ENCODE measurements around the gene DAB2IP. TPM values are rescaled to one million over a fixed set of nuclear protein-coding genes. Genes with fewer than 3 reads are reported as not detected.

DAB2IP gene
- total and polyA plus RNA-seq, 5 donors: 25.5 to 55.0 (median 42.1) TPM

DNA sequence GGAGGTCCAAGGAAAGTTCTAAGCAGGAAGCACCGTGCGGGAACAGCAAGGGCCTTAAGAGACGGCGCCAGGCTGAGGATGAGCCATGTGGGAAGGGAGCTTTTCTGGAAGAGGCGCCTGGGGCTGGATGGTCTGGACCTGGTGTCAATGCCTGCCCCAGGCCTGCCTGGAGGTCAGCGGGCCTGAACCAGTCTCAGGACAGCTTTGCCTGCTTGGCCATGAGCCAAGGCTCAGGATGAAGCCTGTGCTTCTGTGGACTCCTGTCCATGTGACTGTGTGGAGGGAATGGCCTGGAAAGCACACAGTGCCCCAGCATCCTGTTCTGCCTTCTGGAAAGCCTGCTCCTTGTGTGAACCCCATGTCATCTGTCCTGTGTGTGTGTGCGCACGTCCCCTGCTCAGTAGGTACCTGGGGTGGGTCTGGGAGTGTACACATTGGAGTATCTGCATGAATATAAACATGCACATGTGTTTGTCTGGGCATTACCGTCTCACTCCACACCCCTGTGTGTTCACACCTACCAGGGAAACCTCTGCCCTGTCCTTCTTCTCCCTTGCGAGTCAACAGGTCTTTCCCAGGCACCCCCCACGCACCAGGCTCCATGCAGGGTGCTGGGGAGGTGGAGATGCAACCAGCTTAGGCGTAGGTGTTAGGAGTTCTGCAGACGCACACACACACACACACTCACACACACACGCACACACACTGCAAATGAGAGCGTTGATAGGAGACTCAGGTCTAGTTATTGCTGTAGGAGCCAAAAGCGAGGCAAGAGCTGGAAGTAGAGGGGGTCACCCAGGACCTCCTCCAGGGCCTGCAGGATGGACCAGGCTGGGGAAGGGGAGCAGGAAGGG lies 24.8 kb downstream of the DAB2IP start:
- Histone ChIP-seq H3K27me3 (ENCODE audit: control insufficient read depth, insufficient read depth) (no peaks in the 10 kb centered on the region), H3K4me3 (ENCODE audit: low read length) (no peak overlapping the region), H3K27ac (ENCODE audit: low read length) (no peak overlapping the region), H3K9me3 (ENCODE audit: control insufficient read depth, low read length) (no peaks in the 10 kb centered on the region), H3K4me1 (ENCODE audit: control insufficient read depth, insufficient read depth, low read length) (peaks cover 21% of the 10 kb centered on the region)
- ATAC-seq (peak; percentile 29 to 36), DNase-seq (peak in 1 of 3 donors; percentile 75)
- 70% methylated on average over 16 of the region's 16 CpGs for WGBS
- intact Hi-C loops (cut with DNase I): no loop called here

DNA sequence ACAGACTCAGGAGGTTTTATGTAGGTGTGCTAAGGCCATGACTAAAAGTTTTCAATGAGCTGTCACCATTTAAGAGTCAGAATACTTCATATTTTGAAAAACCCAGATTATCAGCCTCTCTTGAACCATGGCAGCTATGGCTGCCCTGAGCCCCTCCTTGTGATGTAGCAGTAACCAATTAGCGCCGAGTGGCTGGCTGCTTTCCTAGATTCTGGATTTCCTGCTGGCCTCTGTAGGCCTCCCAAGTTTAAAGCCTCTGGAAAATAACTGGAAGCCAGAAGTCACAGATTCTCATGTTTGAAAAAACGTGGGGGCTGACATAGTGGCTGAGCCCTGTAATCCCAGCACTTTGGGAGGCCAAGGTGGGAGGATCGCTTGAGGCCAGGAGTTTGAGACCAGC lies 25.5 kb downstream of the DAB2IP start:
- 43% methylated on average over 4 of the region's 4 CpGs for WGBS
- Histone ChIP-seq H3K27me3 (ENCODE audit: control insufficient read depth, insufficient read depth) (no peaks in the 10 kb centered on the region), H3K9me3 (ENCODE audit: control insufficient read depth, low read length) (no peaks in the 10 kb centered on the region), H3K4me3 (ENCODE audit: low read length) (no peak overlapping the region), H3K4me1 (ENCODE audit: control insufficient read depth, insufficient read depth, low read length) (peaks cover 21% of the 10 kb centered on the region), H3K27ac (ENCODE audit: low read length) (no peak overlapping the region)
- intact Hi-C loops (cut with DNase I): no loop called here
- DNase-seq (peak in 1 of 3 donors; percentile 77), ATAC-seq (peak; percentile 35 to 44)

DNA sequence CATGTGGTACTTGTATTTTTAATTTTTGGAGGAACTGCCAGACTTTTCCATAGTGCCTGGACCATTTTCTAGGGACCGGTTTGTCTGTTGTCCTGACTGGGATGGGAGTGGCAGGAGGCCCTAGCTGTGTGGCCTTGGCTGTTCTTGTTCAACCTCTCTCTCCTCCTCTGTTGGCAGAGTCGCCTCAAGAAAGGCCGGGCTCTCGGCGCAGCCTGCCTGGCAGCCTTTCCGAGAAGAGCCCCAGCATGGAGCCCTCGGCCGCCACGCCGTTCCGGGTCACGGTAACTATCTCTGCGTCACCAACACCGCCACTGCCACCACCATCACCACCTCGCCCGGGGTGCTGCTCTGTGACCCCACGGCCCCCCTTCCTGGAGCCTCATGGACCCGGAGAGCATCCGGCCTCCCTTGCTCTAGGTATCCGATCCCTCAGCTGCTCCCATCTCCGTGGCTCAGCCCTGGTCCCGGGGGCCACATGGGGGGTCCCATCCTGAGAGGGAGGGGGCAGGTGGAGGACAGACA lies 27.1 kb downstream of the DAB2IP start:
- no peaks in the 10 kb centered on the region for H3K9me3 ChIP-seq (ENCODE audit: control insufficient read depth, low read length)
- no peak for DNase-seq
- no peak for ATAC-seq
- H3K4me1 ChIP-seq (ENCODE audit: control insufficient read depth, insufficient read depth, low read length): peaks cover 13% of the 10 kb centered on the region
- H3K27ac ChIP-seq (ENCODE audit: low read length): no peak overlapping the region
- H3K27me3 ChIP-seq (ENCODE audit: control insufficient read depth, insufficient read depth): no peaks in the 10 kb centered on the region
- WGBS: 95% methylated on average over 22 of the region's 22 CpGs
- no peak overlapping the region for H3K4me3 ChIP-seq (ENCODE audit: low read length)
- intact Hi-C loops (cut with DNase I): no loop called here

DNA sequence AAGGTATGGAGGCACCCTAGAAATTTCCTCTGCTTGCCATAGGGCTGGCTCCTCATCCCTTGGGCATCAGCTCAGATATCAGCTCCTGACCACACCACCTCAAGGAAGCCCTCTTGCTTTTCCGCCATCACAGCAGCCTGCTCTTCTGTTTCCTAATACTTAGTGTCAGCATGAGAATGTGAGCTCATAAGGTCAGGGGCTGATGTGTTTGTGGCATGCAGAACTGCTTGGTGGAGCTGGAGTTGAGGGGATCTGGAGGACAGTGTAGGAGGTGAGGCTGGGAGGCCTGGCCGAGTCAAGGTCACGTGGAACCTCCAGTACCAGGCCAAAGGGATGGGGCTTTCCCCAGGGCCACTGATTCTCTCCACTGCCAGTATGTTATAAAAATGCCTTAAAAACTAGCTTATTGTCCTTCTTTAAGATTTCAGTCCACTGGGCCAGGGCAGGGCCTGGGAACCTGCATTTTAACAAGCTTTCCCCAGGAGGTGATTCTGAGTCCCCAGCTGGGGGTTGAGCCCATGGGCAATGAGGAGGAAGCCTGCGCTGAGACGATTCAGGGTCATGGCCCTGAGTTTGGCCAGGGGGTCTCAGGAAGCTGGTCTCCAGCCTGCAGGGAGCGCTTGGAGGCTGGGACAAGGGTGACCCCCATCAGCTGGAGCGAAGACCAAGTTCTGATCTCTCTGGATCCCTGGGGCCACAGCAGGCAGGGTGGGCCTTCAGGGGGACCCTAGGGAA lies 28.6 kb downstream of the DAB2IP start:
- intact Hi-C loops (cut with DNase I): loop anchor here in 3 of 4 donors (5.0 to 10.0 kb wide), 4 partner anchors 43 to 315 kb away; no protein-coding TSS in a partner anchor
- 92% methylated on average over 7 of the region's 7 CpGs for WGBS
- DNase-seq (no peak), ATAC-seq (no peak)
- Histone ChIP-seq H3K4me1 (ENCODE audit: control insufficient read depth, insufficient read depth, low read length) (peaks cover 12% of the 10 kb centered on the region), H3K4me3 (ENCODE audit: low read length) (no peak overlapping the region), H3K9me3 (ENCODE audit: control insufficient read depth, low read length) (no peaks in the 10 kb centered on the region), H3K27ac (ENCODE audit: low read length) (no peak overlapping the region), H3K27me3 (ENCODE audit: control insufficient read depth, insufficient read depth) (no peaks in the 10 kb centered on the region)

DNA sequence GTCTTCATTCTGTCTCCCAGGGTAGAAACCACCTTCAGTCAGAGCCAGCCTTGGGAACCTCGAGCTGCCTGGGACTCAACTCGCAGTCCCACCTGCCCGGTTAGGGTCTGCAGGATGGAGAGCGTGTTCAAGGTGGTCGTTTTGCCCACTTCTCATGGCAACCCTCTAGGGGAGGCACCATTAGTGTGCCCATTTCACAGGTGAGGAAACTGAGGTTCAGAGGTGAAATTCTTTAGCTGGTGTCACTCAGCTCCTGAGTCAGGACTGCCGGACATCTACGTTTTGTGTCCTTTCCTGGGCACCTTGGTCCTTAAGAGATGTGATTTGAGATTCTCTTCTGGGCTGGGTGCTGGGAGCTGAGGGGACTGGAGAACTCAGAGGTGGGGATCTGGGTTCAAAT lies 30.0 kb downstream of the DAB2IP start:
- no peaks in the 10 kb centered on the region for H3K4me1 ChIP-seq (ENCODE audit: control insufficient read depth, insufficient read depth, low read length)
- no peaks in the 10 kb centered on the region for H3K9me3 ChIP-seq (ENCODE audit: control insufficient read depth, low read length)
- ATAC-seq (no peak), DNase-seq (no peak)
- no peak overlapping the region for H3K27ac ChIP-seq (ENCODE audit: low read length)
- H3K27me3 ChIP-seq (ENCODE audit: control insufficient read depth, insufficient read depth): no peaks in the 10 kb centered on the region
- intact Hi-C loops (cut with DNase I): loop anchor here in 3 of 4 donors (5.0 to 10.0 kb wide), 4 partner anchors 44 to 313 kb away; no protein-coding TSS in a partner anchor
- WGBS: 93% methylated on average over 7 of the region's 7 CpGs
- no peak overlapping the region for H3K4me3 ChIP-seq (ENCODE audit: low read length)

DNA sequence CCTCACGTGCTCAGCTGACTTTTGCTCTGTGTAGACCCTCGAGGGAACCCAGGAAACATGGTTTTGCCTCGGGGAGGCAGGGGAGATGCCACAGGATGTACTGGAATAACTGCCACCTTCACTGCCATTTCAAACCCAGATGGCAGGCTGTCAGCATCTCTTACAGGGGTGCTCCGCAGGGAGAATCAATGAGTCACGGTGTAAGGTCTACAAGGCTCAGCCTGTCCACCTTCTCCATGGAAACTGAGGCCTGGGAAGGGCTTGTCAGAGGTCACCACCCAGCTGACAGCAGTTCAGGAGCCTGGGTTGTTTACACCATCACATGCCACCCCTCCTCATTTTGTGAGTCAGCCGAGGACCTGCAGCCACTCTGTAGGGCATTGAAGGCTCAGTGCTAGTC lies 30.8 kb downstream of the DAB2IP start:
- H3K4me3 ChIP-seq (ENCODE audit: low read length): no peak overlapping the region
- no peak overlapping the region for H3K27ac ChIP-seq (ENCODE audit: low read length)
- no peaks in the 10 kb centered on the region for H3K9me3 ChIP-seq (ENCODE audit: control insufficient read depth, low read length)
- no peaks in the 10 kb centered on the region for H3K4me1 ChIP-seq (ENCODE audit: control insufficient read depth, insufficient read depth, low read length)
- no peak for ATAC-seq
- H3K27me3 ChIP-seq (ENCODE audit: control insufficient read depth, insufficient read depth): no peaks in the 10 kb centered on the region
- DNase-seq: no peak
- WGBS: 64% methylated on average over 6 of the region's 6 CpGs
- intact Hi-C loops (cut with DNase I): loop anchor here in 3 of 4 donors (5.0 to 10.0 kb wide), 4 partner anchors 45 to 313 kb away; no protein-coding TSS in a partner anchor

DNA sequence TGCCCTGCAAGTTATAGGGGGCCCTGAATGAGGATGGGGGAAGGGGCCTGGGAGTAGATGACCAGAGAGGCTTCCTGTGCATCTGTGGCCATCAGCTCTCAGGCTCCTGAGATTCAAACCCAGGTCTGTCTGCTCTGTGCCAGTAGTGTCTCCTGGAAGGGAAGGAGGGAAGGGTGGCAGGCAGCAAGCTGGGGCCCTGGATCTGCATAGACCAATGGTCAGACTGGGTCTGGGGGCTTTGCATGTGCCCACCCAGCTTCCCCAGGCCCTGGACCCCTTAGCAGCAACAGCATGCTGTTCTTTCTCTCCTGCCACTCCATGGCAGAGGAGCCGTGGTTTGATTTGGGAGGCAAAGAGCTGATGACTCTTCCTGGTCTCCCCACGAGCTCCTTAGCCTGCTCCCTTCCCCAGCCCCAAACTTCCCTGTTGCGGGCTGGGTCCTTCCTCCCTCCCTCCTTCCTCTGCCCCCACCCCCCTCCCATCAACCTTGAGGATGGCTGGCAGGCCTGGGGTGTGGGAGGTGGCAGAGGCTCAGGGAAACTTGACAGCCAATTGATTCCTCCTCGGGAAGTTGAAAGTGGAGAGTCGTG lies 31.6 kb downstream of the DAB2IP start:
- no peak for DNase-seq
- intact Hi-C loops (cut with DNase I): loop anchor here in 3 of 4 donors (5.0 to 10.0 kb wide), 4 partner anchors 46 to 312 kb away; no protein-coding TSS in a partner anchor
- Histone ChIP-seq H3K4me3 (ENCODE audit: low read length) (no peak overlapping the region), H3K27ac (ENCODE audit: low read length) (no peak overlapping the region), H3K9me3 (ENCODE audit: control insufficient read depth, low read length) (no peaks in the 10 kb centered on the region), H3K27me3 (ENCODE audit: control insufficient read depth, insufficient read depth) (no peaks in the 10 kb centered on the region), H3K4me1 (ENCODE audit: control insufficient read depth, insufficient read depth, low read length) (no peaks in the 10 kb centered on the region)
- no peak for ATAC-seq
- 74% methylated on average over 5 of the region's 5 CpGs for WGBS

DNA sequence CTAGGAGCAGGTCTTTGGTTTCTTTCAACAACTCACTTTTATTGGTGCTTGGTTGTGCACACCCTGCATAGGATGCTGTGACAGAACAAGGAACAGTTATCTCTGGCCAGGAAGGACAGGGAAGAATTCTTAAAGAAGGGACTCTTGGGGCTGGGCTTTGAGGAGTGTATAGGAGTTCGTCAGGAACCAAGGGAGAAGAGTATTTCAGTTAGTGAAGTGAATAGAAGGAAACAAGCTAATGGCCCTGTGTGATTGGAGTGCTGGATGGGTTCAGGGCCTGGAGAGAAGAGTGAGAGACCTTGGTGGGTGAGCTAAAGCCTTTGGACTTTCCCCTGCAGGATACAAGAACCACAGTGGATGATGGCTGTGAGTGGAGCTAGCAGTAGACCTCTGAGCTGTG lies 32.2 kb downstream of the DAB2IP start:
- Histone ChIP-seq H3K4me3 (ENCODE audit: low read length) (no peak overlapping the region), H3K27me3 (ENCODE audit: control insufficient read depth, insufficient read depth) (no peaks in the 10 kb centered on the region), H3K4me1 (ENCODE audit: control insufficient read depth, insufficient read depth, low read length) (no peaks in the 10 kb centered on the region), H3K27ac (ENCODE audit: low read length) (no peak overlapping the region), H3K9me3 (ENCODE audit: control insufficient read depth, low read length) (no peaks in the 10 kb centered on the region)
- DNase-seq: no peak
- 98% methylated on average over 1 of the region's 1 CpG for WGBS
- ATAC-seq: no peak
- intact Hi-C loops (cut with DNase I): loop anchor here in 3 of 4 donors (5.0 to 10.0 kb wide), 4 partner anchors 46 to 311 kb away; no protein-coding TSS in a partner anchor

DNA sequence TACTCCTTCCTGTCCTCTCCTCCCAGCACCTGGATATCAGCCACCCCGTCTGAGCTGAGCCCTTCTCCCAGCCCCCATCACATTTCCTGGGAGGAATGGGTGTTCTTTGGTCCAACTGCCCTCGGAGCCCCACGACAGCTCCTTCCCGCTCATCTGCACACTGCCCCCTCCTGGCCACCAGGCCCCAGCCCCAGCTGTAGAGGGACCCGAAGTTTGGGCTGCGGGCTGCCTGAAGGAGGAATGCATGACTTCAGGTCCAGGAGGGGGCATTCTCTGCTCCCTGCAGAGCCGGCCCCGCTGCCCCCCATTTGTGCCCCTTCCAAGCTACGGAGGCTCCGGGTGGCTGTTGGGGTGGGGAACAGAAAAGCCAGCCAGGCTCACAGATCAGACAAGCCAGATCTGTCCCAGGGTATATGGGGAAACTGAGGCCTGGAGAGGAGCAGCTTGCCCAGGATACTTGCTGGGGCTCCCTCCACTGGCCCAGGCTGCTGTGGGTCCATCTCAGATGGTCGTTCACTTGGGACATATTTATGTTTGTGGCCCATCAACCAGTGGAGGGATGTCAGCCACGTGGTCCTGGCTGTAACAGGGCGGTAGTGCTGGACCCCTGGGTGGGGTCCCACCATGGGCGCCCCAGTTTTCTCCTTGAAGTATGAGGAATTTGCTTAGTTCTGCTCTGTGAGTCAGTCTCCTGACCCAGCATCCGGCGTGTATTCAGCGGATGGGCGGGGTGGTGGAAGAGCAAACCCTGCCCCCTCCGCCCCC lies 33.1 kb downstream of the DAB2IP start:
- Histone ChIP-seq H3K9me3 (ENCODE audit: control insufficient read depth, low read length) (no peaks in the 10 kb centered on the region), H3K4me3 (ENCODE audit: low read length) (no peak overlapping the region), H3K27me3 (ENCODE audit: control insufficient read depth, insufficient read depth) (no peaks in the 10 kb centered on the region), H3K4me1 (ENCODE audit: control insufficient read depth, insufficient read depth, low read length) (no peaks in the 10 kb centered on the region), H3K27ac (ENCODE audit: low read length) (no peak overlapping the region)
- intact Hi-C loops (cut with DNase I): loop anchor here in 3 of 4 donors (5.0 to 10.0 kb wide), 6 partner anchors 47 to 310 kb away; no protein-coding TSS in a partner anchor
- WGBS: 68% methylated on average over 19 of the region's 19 CpGs
- DNase-seq (peak; percentile 51 to 84 (median 82)), ATAC-seq (peak; percentile 6 to 33)

Data from right cardiac atrium (tissue), 5 donors.